ENCODE results near the gene THEMIS. TPM values are rescaled to one million over a fixed set of nuclear protein-coding genes. Genes with fewer than 3 reads are reported as not detected.

THEMIS gene
- not detected in 2 replicates for total RNA-seq

GRCh38 chr6:127900935-127901334, at the start of gene THEMIS:
THEMIS (minus strand) TSS chr6:127901058; CDS start chr6:127900932, 126 bp downstream.

